Liver (tissue), 9 donors: ENCODE measurements around the gene CAMK1D. TPM values are rescaled to one million over a fixed set of nuclear protein-coding genes. Genes with fewer than 3 reads are reported as not detected.

ENCODE experiments used
- DNase-seq: peaks from one replicate; pipeline ENCODE4 v3.0.0-alpha.2; 2017; ENCODE audit warnings: low spot score
- H3K27ac ChIP-seq, 2 donors: one replicate each; pipeline ENCODE4 v1.7.0; 2013; ENCODE audit warnings: inconsistent platforms in 2 of 2, low read length in 2 of 2, control low read depth in 1 of 2, low read depth in 1 of 2, mild to moderate bottlenecking in 1 of 2
- H3K27me3 ChIP-seq, 4 donors: one replicate each; pipeline versions ENCODE4 v1.6.1 to v1.7.0; 2013; ENCODE audit warnings: low read length in 3 of 4, inconsistent platforms in 1 of 4, mild to moderate bottlenecking in 1 of 4, moderate library complexity in 1 of 4; ENCODE audit not compliant: control insufficient read depth in 4 of 4, insufficient read depth in 4 of 4
- H3K36me3 ChIP-seq, 4 donors: one replicate each; pipeline versions ENCODE4 v1.6.1 to v1.7.0; 2013; ENCODE audit warnings: low read length in 3 of 4, mild to moderate bottlenecking in 3 of 4, low read depth in 1 of 4, moderate library complexity in 1 of 4; ENCODE audit not compliant: control insufficient read depth in 4 of 4, insufficient read depth in 3 of 4
- H3K4me1 ChIP-seq, 4 donors: one replicate each; pipeline versions ENCODE4 v1.6.1 to v1.7.0; 2013; ENCODE audit warnings: low read length in 3 of 4, mild to moderate bottlenecking in 3 of 4, moderate library complexity in 1 of 4; ENCODE audit not compliant: control insufficient read depth in 4 of 4, insufficient read depth in 4 of 4
- H3K4me3 ChIP-seq, 3 donors: one replicate each; pipeline versions ENCODE4 v1.6.1 to v1.7.0; 2013; ENCODE audit warnings: low read length in 3 of 3, control low read depth in 1 of 3, low read depth in 1 of 3, mild to moderate bottlenecking in 1 of 3
- H3K9ac ChIP-seq, 2 donors: one replicate each; pipeline ENCODE4 v1.7.0; 2013; ENCODE audit warnings: low read length in 2 of 2, mild to moderate bottlenecking in 2 of 2, moderate library complexity in 2 of 2, control low read depth in 1 of 2, low read depth in 1 of 2
- H3K9me3 ChIP-seq, 4 donors: one replicate each; pipeline versions ENCODE4 v1.6.1 to v1.7.0; 2013; ENCODE audit warnings: low read length in 3 of 4; ENCODE audit not compliant: control insufficient read depth in 4 of 4
- ATF3 ChIP-seq: IDR thresholded peaks from 2 replicates; pipeline ENCODE4 v1.6.1; 2016; ENCODE audit warnings: antibody characterized with exemption
- CTCF ChIP-seq: fragments of 150-350 bp; IDR thresholded peaks from 2 replicates; pipeline ENCODE4 v1.5.1; 2017; ENCODE audit warnings: improper control_type of control experiment, low read depth, low read length; ENCODE audit not compliant: missing input control
- EGR1 ChIP-seq, 2 donors: IDR thresholded peaks; 2 replicates each; pipeline ENCODE4 v1.6.1; 2016 to 2018; ENCODE audit warnings: antibody characterized with exemption in 2 of 2, low read depth in 2 of 2
- FOXA1 ChIP-seq: IDR thresholded peaks from 2 replicates; pipeline ENCODE4 v1.6.1; 2016; ENCODE audit warnings: antibody characterized with exemption
- FOXA2 ChIP-seq: IDR thresholded peaks from 2 replicates; pipeline ENCODE4 v1.6.1; 2016; ENCODE audit warnings: antibody characterized with exemption
- GABPA ChIP-seq, 2 donors: IDR thresholded peaks in 1 of 2; conservative IDR thresholded peaks in 1 of 2; 2 replicates each; pipeline ENCODE4 v1.6.1; 2016; ENCODE audit warnings: antibody characterized with exemption in 2 of 2, mild to moderate bottlenecking in 1 of 2, moderate library complexity in 1 of 2
- HNF4A ChIP-seq, 2 donors: conservative IDR thresholded peaks; 2 replicates each; pipeline ENCODE4 v1.6.1; 2016; ENCODE audit warnings: antibody characterized with exemption in 2 of 2, mild to moderate bottlenecking in 2 of 2
- HNF4G ChIP-seq: IDR thresholded peaks from 2 replicates; pipeline ENCODE4 v1.6.1; 2016; ENCODE audit warnings: antibody characterized with exemption
- JUND ChIP-seq, 2 donors: IDR thresholded peaks; 2 replicates each; pipeline ENCODE4 v1.6.1; 2016; ENCODE audit warnings: antibody characterized with exemption in 2 of 2
- MAX ChIP-seq: IDR thresholded peaks from 2 replicates; pipeline ENCODE4 v1.6.1; 2016; ENCODE audit warnings: antibody characterized with exemption
- NR2F2 ChIP-seq: IDR thresholded peaks from 2 replicates; pipeline ENCODE4 v1.6.1; 2016; ENCODE audit warnings: antibody characterized with exemption
- RAD21 ChIP-seq, 2 donors: IDR thresholded peaks; 2 replicates each; pipeline ENCODE4 v1.6.1; 2016; ENCODE audit warnings: antibody characterized with exemption in 2 of 2, mild to moderate bottlenecking in 2 of 2
- REST ChIP-seq: IDR thresholded peaks from 2 replicates; pipeline ENCODE4 v1.6.1; 2016; ENCODE audit warnings: antibody characterized with exemption, mild to moderate bottlenecking
- RXRA ChIP-seq, 2 donors: IDR thresholded peaks; 2 replicates each; pipeline ENCODE4 v1.6.1; 2017 to 2018; ENCODE audit warnings: antibody characterized with exemption in 2 of 2, mild to moderate bottlenecking in 1 of 2
- SP1 ChIP-seq: IDR thresholded peaks from 2 replicates; pipeline ENCODE4 v1.6.1; 2018; ENCODE audit warnings: antibody characterized with exemption, mild to moderate bottlenecking
- TAF1 ChIP-seq: conservative IDR thresholded peaks from 2 replicates; pipeline ENCODE4 v1.6.1; 2016; ENCODE audit warnings: antibody characterized with exemption, mild to moderate bottlenecking
- YY1 ChIP-seq: IDR thresholded peaks from 2 replicates; pipeline ENCODE4 v1.6.1; 2016; ENCODE audit warnings: antibody characterized with exemption, mild to moderate bottlenecking
- ZBTB33 ChIP-seq: IDR thresholded peaks from 2 replicates; pipeline ENCODE4 v1.6.1; 2016; ENCODE audit warnings: antibody characterized with exemption
- WGBS: extraction: QIAGEN DNeasy Blood & Tissue Kit; methylation state at CpG from one replicate; pipeline ENCODE4 v1.1.7; 2013; 5-methylcytosine and 5-hydroxymethylcytosine counted together
- polyA plus RNA-seq, 2 donors: library from polyadenylated mRNA; stranded (reverse) in 1 of 2; unstranded in 1 of 2; fragments of 200-250 nt in 1 of 2; fragments of >200 nt in 1 of 2; fragmentation: Nextera tagmentation in 1 of 2; extraction: Ambion mirVana in 1 of 2; gene quantifications; one replicate each; pipeline versions ENCODE4 v1.2.1 to v1.2.3, GENCODE V29; 2013 to 2015
- total RNA-seq, 2 donors: library from RNA; depleted of rRNA; stranded (reverse); fragments of >200 nt; gene quantifications; one replicate each; pipeline ENCODE4 v1.2.3, GENCODE V29; 2014
- donor health status: healthy.
- donor health status: healthy.
- donor health status: healthy.
- donor health status: healthy.
- donor health status: healthy.

Gene CAMK1D
- total and polyA plus RNA-seq, 4 donors, result 2.7 to 10.1 (median 4.2) TPM

DNA sequence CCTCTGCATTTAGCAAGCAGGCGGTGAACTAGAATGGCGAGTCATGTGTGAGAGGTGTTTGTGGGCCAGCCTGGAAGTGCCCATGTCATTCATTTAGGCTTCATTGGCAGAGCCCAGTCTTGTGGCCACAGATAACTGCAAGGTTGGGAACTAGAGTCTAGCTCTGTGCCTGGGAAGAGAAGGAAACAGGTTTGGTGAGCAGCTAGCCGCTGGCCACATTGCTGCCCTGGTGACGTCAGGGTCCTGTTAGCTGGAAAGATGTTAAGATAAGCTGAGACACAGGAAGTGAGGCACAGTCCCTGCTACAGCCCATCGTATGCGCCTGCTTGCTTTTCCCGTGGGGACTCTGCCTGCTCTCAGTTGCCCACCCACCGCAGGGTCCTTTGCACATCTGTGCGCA lies 185.5 kb downstream of the CAMK1D start:
- DNase-seq, result no peak
- 88% methylated on average over 9 of the region's 9 CpGs for WGBS
- Histone ChIP-seq H3K4me1 (peaks cover 8 to 39% (median 25%) of the 10 kb centered on the region in 4 donors), H3K9me3 (no peaks in the 10 kb centered on the region), H3K36me3 (no peaks in the 10 kb centered on the region), H3K9ac (no peak overlapping the region), H3K4me3 (no peak overlapping the region), H3K27ac (no peak overlapping the region), H3K27me3 (no peaks in the 10 kb centered on the region)
- TF ChIP-seq SP1 (no peak), NR2F2 (no peak), ATF3 (no peak), ZBTB33 (no peak), HNF4A (conservative IDR thresholded peaks at IDR 0.05) (no peak), MAX (no peak), RAD21 (IDR thresholded peaks at IDR 0.05) (no peak), TAF1 (no peak), YY1 (no peak), HNF4G (no peak), RXRA (IDR thresholded peaks at IDR 0.05) (no peak), EGR1 (IDR thresholded peaks at IDR 0.05; ENCODE audit: low read depth in 2 of 2) (no peak), REST (no peak), JUND (IDR thresholded peaks at IDR 0.05) (no peak), FOXA2 (no peak), FOXA1 (no peak), GABPA (IDR thresholded peaks at IDR 0.05 in 1 of 2, conservative IDR thresholded peaks at IDR 0.05 in 1 of 2) (no peak), CTCF (no peak)
